ENCODE results near the gene TCERG1L.

Gene TCERG1L

DNA sequence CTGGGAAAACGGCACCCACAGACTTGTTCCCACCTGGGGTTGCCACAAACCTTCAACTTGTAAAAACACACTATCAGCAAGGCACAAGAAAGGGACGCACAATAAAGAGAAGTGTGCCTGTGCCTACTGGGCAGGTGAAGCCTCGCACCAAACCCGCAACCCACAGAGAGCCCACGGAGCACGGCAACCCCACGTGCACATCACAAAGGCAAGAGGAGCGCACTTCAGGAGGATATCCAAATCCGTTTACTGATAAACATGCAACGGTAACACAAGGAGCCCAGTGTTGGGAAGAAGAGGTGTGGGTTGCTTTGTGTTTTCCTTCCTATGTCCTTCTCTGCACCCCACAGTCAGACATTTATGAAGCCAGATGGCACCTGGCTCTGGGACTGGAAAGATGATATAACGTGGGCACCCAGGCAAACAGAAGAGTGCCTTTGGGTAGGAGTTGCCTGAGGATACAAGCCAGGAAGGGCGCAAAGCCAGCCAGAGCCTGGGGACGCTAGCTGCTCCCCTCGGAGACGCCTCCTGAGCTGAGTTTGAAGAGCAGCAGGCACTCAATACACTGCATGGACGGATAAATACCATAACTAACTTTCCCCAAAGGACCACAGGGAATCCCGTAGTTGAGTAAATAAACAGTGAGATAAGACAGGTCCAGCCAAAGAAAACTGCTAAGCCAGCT lies 41.6 kb downstream of the TCERG1L start:
- no peak for DNase-seq

DNA sequence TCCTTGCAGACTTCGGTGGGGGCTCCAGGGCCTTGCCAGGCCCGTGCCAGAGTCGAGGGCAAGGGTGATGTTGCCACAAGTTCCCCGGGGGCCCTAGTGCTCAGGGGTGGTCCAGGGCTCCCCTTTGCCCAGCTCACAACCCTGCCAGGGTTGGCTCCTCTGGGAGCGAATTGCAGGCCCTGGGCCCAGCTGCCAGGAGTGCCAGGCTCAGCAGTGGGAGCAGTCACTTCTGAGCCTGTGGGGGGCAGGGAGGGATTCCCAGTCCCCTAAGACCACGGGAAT lies 43.8 kb downstream of the TCERG1L start:
- DNase-seq = no peak

- DNase-seq = no peak
These were observed 44.3 kb downstream of the TCERG1L start for GRCh38 chr10:131266936-131267813.

DNA sequence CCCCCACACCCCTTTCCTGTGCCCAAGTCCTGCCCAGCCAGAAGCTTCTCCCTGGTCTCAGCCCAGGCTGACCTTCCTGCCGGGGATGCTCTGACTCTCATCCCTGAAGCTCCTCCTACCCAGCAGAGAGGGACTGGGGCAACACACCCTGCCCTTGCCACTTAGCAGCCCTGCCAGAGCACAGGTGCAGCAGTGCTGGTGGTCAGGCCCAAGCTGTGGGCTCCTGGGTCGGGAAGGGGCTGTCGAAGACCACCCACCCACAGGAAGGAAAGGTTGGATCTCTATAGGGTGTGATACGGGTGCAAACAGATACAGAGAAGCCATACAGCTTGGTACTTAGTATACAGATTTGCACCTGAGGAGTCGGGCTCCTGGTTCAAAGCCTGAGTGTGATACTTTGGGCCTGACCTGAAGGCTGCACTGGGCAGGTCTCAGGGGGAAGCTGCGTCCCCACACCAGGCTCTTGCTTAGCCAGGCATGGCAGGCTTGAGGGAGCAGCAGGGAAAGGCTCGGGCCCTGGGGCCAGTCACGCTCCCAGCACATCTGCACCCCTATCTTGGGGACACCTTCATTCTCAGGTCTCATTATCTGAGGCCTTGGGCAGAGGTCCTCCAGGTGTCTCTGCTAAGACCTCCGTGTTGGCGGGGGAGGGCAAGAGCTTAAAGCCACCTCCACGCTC lies 47.3 kb downstream of the TCERG1L start:
- DNase-seq = no peak

DNA sequence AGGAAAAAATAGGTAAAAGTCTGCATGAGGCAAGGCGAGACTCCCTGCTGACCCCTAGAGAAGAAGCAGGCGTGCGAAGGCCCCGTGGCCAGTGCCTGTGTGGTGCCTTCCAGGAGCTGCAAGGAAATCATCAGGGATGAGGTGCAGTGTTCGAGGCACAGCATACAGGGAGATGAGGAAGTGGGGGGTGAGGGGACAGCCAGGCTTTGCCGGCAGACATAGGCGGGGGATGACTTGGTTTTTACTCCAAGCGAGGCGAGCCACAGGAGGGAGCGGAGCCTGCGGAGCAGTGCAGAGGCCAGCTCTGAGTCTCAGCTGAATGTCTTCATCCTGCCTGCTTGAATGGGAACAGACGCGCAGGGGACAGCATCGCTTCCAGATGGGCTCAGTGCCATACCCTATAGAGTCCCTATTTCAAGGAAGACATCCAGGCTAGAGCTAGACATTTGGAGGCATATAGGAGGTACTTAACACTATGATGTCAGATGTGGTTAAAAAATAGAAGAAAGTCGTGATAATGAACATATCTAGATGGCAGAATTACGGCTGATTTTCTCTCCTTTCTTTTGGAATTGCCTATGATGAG lies 49.5 kb downstream of the TCERG1L start:
- no peak for DNase-seq

GRCh38 chr10:131260452-131261211 lies 50.9 kb downstream of the TCERG1L start:
- DNase-seq = no peak

GRCh38 chr10:131260031-131260430 lies 51.5 kb downstream of the TCERG1L start:
- DNase-seq = no peak

DNA sequence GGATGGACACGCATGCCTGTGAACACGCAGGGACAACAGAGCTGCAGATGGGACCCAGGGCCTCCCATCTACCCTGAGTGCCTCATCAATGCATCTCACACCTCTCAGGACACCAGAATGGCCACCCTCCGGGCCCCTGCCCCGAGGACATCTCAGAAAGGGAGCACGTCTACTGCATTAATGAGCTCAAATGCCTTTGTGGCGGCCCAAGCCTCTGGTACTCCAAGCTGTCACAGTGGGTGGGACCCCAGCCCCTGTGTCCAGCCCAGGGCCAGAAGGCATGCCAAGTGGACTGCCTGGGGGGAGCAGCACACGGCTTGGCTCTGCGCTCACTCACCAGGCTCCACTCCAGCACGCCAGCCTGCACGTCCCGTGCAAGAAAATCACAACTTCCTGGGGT lies 52.0 kb downstream of the TCERG1L start:
- DNase-seq = no peak

- no peak for DNase-seq
These were observed 53.3 kb downstream of the TCERG1L start for GRCh38 chr10:131258256-131258655.

GRCh38 chr10:131257027-131257426 lies 54.5 kb downstream of the TCERG1L start:
- no peak for DNase-seq

- no peak for DNase-seq
These were observed 56.7 kb downstream of the TCERG1L start for GRCh38 chr10:131254859-131255252.

DNA sequence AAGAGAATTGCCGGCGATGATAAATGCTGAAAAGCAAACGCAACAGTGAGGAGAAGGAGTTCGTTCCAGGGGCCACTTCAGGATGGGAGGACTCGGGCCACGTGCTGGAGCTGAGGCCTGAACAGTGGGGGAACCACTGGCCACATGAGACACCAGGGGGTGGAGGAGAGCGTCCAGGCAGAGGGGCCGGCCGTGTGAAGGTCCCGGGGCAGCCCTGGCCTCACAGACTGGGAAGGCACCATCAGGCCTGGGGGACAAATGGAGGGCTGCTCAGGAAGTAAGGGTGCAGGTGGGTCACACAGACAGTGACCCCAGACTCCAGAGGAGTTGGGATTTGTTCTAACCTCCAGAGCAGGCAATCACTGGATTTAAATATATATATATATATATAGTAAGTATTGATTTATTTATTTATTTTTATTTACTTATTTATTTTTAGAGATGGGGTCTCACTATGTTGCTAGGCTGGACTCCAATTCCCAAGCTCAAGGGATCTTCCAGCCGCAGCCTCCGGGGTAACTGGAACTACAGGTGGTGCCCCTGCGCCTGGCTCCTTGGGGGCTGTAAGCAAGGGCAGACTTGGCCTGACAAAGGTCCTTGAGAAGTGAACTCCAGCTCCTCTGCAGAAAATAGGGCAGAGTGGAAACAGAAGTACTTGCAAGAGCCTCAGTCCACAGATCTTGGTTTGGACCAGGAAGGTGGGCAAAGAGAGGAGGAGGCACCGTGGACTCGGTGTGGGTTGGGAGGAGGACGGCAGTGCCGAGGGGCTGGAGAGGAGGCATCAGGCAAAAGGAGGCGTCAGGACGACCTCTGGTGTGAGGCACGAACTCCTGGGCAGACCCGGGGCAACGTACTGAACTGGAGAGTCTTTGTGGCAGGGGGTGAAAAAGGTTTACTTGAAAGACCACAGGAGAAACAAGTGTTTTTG lies 57.3 kb downstream of the TCERG1L start:
- DNase-seq = no peak

DNA sequence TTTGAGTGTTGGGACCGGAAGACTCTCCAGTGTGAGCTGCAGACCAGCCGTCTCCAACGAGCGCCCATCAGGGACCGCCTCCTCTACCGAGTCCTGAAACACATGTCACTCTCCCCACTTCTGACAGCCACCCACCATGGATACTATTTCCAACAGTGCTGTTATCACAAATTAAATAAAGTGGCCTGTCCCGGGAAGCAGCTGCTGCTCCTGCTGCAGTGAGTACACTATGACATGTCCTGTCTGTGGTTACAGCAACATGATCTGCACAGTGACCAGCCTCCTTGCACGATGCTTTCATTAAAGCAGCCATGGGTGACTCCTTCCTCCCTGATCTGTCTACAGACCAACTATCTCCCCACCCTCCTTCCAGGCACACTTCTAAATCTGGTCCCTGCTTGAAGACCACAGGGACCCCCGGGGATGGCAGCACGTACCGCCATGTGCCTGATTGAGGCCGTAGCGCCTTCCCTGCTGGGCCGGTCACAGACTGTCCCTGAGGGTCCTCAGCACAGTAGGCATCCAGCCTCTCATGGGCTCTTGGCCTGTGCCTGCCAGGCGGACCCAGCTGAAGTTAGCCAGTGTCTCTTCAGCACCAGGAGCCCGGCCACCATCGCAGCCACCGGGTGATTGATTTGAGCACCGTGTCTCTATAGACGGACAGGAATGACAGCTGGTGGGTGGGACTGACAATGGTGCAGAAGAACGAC lies 58.8 kb downstream of the TCERG1L start:
- DNase-seq = no peak

GRCh38 chr10:131251146-131251541 lies 60.4 kb downstream of the TCERG1L start:
- no peak for DNase-seq

GRCh38 chr10:131250454-131251145 lies 60.9 kb downstream of the TCERG1L start:
- no peak for DNase-seq

GRCh38 chr10:131249955-131250344 lies 61.6 kb downstream of the TCERG1L start:
- DNase-seq = no peak

- no peak for DNase-seq
These were observed 62.1 kb downstream of the TCERG1L start for GRCh38 chr10:131249238-131249954.

GRCh38 chr10:131248376-131249165 lies 63.0 kb downstream of the TCERG1L start:
- no peak for DNase-seq

GRCh38 chr10:131247873-131248272 lies 63.6 kb downstream of the TCERG1L start:
- no peak for DNase-seq
